Stimulated activated naive CD4-positive, alpha-beta T cell treated with Interleukin-2 at 50 U/mL for 16 hours (primary cell): ENCODE results near the gene FAM83D.
"Not testable (repeated sequence)": the region's sequence is repeated elsewhere in the genome, so short reads cannot be mapped to it uniquely, and the experiment has no call there.

Experiments used
- DNase-seq: peaks from one replicate; lab custom pipeline; 2025; lab: John Stamatoyannopoulos, UW

Gene FAM83D

DNA sequence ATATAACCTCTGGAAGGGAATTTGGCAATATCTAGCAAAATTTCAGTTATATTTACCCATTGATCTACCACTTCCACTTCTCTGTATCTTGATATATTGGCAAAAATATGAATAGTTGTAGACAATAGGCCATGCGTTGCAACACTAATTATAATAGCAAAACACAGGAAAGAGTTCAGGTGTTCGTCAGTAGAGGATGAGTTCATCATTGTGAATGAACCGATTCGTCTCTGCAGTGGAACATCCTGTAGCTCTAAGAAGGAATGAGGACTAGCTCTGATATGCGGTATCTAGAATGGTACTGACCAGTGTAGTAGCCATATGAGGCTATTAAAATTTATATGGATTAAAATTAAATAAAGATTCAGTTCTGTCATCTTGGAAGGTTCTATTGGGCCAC lies 8.3 kb downstream of the FAM83D start:
- no peak for DNase-seq

DNA sequence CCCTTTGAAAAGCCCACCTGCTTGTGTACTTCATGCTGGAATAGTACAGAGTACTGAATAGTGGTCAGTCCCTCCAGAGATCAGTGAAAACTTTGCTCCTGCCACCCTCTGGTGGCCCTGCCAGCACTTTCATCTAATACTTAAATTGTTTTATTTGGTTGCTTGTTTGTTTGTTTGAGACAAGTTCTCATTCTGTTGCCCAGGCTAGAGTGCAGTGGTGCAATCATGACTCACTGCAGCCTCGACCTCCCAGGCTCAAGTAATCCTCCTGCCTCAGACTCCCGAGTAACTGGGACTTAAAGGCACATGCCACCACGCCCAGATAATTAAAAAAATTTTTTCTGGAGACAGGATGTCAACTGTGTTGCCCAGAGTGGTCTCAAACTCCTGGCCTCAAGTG lies 9.1 kb downstream of the FAM83D start:
- DNase-seq = no peak

- no peak for DNase-seq
Measured at GRCh38 chr20:38935967-38936407, 9.8 kb downstream of the FAM83D start.

DNA sequence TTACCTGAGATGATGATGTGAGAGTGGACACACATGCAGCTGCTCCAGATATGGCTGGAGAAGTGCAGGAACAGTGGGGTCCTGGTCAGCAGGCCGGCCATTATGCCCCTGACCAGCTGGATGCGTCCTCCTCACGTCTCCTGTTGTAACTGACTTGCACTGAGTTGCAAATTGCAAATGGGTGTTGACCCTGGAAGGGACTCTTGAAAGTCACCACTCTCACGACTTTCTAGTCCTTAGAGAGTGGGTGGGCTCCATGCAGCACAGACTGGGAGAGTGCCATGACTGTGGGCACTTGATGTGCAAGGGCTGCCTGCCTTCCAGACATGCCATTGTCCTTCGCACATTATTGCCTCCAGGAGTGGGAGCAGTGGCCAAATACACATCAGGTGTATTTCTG lies 10.8 kb downstream of the FAM83D start:
- no peak for DNase-seq

DNA sequence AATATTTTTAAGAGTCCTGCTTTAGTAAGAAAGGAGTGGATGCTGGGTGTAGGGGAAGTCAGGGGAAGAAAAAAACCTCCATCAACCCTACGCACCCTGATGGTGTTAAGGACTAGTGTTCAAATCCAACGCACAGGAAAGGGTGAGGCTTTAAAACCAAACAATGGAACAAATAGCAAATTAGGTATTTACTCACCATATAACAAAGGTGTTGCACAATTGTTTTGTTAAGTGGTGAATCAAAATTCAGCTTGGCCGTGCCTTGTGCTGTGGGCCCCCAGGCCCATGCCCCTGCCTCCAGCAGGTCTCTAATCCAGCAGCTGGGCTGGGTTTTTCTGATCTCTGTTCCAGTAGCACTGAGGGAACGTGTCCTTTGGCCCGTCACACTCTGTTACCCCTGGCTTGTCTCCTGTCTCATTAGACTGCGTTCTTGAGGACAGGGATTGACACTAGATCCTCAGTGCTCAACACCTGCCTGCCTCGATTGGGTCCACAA lies 11.8 kb downstream of the FAM83D start:
- no peak for DNase-seq

DNA sequence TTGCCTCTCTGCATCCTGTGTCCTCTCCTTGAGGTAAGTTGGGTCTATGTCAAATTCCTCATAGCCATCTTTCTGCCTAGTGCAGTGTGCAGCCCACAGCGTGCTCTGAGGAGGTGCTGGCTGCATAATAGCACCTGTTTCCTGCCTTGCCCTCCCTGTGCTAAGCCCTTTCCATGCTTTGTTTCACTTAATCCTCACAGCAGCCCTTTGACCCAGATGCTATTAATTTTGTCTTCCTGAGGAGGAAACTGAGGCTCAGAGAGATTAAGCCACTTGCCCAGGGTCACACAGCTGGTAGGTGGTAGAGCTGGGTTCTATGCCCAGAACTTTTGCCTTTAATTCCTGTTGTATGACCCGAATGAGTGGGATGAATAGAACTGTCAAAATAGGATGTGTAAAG lies 13.5 kb downstream of the FAM83D start:
- no peak for DNase-seq

- no peak for DNase-seq
Measured at GRCh38 chr20:38940644-38941043, 14.4 kb downstream of the FAM83D start.

GRCh38 chr20:38941726-38942389 lies 15.6 kb downstream of the FAM83D start:
- no peak for DNase-seq

DNA sequence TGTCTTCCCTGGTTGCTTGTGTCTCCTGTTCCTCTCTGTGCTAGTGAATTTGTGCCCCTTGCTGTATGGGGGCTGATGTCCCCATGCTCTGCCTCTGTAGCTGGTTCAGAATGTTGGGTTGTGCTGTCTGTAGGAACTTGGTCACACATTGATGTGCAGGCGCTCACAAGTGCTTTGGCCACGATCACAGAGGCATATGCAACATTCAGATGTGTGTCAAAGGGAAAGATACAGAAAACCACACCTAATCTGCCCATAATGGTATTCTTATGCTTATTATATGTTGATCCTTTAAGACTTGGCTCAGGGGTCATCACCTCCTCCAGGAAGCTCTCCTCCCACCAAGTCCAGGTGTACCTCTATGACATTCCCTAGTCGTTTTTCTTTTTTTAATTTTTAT lies 18.8 kb downstream of the FAM83D start:
- DNase-seq = no peak

DNA sequence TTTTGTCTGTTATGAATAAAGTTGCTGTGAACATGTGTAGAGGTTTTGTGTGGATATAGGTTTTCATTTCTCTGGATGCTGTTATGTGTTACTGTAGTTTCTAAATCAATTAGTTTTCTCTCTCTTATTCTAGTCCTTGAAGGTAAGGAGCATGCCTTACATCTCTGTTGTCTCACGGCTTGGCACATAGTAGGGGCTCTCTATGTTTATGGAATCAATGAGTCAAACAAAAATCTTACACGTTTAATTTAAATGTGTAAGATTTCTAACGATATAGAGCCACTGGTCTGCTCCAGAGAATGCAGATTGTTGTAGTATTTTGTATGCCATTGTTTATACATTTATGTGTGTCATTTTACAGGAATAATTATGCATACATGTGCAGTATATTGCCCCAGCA lies 20.6 kb downstream of the FAM83D start:
- DNase-seq = no peak

GRCh38 chr20:38947931-38948362 lies 21.7 kb downstream of the FAM83D start:
- no peak for DNase-seq

- DNase-seq = no peak
Measured at GRCh38 chr20:38950254-38950653, 24.0 kb downstream of the FAM83D start.

DNA sequence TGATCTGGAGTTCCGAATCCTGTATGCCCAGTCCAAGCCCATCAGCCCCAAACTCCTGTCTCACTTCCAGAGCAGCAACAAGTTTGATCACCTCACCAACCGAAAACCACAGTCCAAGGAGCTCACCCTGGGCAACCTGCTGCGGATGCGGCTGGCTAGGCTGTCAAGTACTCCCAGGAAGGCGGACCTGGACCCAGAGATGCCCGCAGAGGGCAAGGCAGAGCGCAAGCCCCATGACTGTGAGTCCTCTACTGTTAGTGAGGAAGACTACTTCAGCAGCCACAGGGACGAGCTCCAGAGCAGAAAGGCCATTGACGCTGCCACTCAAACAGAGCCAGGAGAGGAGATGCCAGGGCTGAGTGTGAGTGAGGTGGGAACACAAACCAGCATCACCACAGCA lies 25.4 kb downstream of the FAM83D start:
- DNase-seq = no peak

DNA sequence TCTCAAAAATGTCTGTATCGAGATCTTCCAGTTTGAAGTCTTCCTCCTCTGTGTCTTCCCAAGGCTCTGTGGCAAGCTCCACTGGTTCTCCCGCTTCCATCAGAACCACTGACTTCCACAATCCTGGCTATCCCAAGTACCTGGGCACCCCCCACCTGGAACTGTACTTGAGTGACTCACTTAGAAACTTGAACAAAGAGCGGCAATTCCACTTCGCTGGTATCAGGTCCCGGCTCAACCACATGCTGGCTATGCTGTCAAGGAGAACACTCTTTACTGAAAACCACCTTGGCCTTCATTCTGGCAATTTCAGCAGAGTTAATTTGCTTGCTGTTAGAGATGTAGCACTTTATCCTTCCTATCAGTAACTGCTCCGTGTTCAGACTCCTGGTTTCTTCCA lies 25.9 kb downstream of the FAM83D start:
- no peak for DNase-seq

DNA sequence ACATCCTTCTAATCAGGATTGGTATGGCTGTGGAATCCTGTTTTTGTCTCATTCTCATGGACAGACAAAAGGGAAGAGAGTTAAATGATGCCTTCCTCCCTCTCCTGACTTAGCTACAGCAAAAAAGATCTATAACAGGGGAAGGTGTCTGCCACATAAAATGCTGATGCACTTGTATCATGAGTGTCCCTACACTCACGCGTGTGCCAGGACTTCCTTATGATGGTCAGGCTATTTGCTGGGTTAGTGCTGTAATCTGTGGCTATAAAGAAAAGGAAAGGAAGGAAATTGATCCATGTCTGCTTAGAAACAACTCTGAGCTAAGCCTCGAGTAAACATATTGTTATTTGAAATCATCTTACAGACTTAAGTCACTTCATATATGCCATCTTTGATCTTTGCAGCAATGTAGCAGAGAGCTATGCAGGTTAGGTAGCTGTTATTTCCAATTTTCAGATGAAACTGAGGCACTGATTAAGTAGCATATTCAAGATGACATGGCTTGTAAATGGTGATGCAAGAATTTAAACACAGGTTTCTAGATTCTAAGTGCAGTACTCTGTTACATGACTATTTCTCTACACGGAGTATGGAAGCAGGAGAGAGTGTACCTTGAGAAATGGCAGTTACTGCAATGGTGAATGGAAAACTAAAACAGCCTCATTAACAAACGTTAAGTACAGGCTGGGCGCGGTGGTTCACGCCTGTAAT lies 27.6 kb downstream of the FAM83D start:
- DNase-seq = no peak

DNA sequence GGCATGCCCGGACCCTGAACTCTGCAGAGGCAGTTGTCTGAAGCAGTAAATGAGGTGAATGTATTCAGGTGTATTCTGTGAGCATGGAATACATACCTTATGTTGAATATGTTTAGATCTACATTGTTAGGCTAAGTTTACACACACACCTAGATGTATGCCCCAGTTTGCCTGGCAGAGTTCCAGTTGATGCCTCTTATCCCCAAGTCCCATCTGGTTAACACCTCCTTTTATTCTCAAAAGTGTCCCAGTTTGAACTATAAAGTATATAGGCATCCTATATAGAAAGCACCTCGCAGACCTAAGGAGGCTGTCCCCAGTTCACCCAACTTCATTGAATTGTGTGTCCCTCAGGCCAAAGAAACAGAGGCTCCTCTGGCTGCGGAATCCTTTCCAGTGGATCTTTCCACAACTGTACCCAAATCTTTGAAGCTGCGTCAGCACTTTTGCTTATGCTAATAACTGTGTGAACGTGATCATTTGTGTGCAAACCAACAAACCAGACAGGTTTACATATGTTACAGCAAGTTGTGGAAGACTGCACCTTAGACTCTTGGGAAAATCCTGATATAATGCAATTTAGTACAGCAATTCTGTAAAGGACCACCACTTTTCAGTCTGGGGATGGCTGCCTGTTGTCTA lies 31.1 kb downstream of the FAM83D start:
- no peak for DNase-seq

DNA sequence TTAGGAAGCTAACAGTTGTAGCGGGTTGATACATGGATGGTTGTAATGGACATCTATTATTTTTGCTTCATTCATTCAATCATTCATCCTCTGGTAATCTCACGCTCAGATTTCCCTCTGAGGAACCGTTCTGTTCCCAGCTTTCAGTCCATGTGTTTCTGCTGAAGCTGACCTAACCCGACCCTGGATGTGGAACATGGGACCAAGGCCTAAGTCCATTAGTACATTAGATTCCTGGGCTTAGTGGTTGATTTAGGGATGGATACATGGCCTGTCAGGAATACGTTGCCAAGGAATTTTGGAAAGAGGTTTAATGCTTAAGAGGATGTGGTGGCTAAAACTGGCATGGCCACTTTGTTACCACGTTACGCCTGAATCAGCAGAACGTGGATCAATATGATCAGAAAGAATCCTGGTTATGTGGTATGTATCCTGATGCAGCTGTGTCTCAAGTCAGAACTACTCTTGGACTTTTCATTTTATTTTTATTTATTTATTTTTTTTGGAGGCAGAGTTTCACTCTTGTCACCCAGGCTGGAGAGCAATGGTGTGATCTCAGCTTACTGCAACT lies 31.8 kb downstream of the FAM83D start:
- no peak for DNase-seq

DNA sequence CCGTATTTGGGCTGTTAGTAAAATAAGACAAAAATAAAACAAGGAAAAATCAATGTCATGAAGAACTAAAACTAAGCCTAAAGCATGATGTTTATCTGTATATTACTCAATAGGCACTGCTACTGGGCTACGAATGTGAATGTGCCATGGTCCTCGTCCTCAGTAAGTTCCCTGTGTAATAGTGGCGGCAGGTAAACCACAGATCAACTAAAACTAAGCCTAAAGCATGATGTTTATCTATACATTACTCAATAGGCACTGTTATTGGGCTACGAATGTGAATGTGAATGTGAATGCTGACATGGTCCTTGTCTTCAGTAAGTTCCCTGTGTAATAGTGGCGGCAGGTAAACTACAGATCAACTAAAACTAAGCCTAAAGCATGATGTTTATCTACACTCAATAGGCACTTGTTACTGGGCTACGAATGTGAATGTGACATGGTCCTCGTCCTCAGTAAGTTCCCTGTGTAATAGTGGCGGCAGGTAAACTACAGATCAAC lies 34.0 kb downstream of the FAM83D start:
- DNase-seq = not testable (repeated sequence)

DNA sequence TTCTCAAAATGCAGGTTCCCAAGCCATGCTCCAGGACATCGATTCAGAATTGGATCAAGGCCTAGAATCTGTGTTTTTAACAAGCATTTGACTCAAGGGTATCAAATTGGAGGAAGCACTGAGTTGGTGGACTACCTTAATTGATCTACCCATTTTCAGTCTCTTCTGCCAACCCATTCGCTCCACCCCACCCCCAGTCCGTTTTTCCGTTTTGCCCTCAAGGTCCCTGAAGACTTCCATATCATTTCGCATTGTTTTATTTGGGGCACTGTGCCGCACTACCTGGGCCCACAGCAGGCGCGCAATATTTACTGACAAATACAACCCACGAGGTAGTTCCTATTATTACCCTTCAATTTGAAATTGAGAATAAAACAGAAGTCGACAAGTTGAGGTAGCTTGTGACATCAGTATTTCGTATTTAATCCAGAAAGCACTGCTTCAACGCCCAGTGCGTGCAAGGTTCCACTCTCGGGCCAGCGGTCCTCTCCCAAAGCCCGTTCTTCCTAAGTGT lies 35.4 kb downstream of the FAM83D start:
- peak; percentile 12 for DNase-seq

DNA sequence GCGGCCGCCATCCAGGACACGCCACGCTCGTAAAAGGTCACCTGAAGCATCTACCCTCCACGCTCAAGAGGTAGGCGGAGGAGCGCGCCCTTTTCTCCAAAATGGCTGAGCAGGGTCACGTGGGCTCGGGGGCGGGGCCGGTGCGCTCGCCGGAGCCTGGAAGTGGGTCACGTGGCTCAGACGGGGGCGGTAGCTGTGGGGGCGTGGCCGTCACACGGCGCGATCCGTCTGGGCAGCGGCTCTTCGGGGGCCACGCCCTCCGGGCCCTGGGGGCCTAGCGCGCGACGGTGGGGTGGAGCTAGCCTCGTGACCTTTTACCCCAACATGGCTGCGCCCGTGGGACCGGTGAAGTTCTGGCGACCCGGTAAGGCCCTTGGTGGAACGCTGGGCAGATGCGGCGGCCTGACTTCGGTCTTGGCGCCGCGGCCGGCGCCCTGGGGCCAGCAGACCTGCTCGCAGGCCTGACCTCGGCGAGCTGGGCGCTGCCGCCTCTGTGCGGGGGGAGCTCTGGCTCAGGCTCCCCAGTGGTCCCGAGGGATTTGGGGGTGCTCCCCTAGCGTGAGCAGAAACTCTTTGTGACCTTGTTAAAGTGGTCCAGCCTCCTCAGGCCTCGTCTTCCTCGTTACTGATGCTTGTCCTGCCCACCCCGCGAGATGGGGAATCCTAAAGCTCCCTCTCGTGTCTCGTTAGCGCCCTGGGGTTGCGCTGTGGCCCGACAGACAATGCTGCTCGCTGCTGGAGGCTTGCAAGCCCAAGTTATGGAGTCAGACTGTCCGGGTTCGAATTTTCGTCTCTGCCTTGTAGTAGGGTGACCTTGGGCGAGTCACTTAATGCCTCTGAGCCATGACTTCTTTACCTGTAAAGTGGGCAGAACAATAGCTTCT lies 36.1 kb downstream of the FAM83D start, which contains the start of gene DHX35:
Gene DHX35, plus strand, starts transcription at position 301 of the 884 bp plus-strand sequence. Its CDS starts 24 bp downstream, at position 325.
- peak; percentile 99 for DNase-seq

DNA sequence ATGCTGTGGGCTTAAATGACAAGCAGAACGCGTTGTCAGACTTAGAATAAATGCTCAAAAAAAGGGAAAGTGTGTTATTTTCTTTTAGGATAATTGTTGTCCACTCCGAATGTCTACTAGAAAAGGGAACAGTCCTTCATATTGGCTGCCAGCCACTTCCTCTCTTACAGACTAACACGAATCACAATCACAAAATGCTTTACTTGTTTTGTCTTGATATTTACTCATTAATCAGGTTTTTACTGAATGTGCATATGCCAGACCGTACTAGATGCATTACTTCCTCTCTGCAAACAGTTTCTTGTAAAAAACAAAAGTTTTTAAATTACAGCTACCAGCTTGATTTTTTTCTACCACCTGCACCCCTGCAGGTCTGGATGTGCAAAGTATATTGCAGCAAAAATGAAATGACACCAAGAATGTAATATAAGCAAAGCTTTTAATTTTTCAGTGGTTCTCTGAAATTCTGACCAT lies 36.7 kb downstream of the FAM83D start:
- DNase-seq = no peak
